ENCODE measurements around the gene PRKD2.

Gene PRKD2

GRCh38 chr19:46698395-46699321 is 18.3 kb downstream of the PRKD2 start:
- no peak for DNase-seq

GRCh38 chr19:46697204-46697960 is 19.5 kb downstream of the PRKD2 start:
- DNase-seq: no peak

DNA sequence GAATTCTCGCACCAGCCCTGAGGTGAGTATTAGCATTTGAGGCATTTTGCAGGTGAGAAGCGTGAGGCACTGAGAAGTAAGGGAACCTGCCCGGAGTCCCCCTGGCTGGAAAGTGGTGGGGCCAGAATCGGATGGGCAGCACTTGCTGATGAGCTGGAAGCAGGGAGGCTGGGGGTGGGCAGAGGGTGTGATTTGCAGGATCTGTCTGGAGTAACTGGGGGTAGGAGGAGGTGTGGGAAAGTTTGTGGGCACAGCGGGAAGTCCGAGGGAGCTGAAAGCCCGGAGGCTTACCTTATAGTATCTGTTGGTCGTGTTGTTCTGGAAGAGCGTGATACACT is 20.1 kb downstream of the PRKD2 start:
- DNase-seq: no peak

GRCh38 chr19:46696052-46696451 is 20.9 kb downstream of the PRKD2 start:
- DNase-seq: no peak

DNA sequence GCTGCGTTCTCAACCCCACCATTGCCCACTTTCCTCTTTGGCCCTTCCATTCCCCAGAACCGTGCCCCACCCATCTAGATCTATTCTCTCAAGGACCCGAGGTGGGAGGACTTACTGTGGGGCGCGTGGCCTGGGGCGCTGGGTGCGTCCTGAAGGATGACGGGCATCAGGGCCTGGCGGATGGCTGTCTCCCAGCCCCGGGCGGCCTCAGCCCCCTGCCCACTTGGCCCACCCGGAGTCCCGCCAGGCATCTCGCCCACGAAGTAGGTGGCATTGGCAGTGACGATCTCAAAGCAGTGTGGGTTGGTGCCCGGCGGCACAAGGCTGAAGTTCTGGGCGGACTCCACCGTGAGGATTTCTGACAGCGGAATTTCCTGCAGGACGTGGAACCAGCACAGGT is 23.2 kb downstream of the PRKD2 start:
- no peak for DNase-seq

DNA sequence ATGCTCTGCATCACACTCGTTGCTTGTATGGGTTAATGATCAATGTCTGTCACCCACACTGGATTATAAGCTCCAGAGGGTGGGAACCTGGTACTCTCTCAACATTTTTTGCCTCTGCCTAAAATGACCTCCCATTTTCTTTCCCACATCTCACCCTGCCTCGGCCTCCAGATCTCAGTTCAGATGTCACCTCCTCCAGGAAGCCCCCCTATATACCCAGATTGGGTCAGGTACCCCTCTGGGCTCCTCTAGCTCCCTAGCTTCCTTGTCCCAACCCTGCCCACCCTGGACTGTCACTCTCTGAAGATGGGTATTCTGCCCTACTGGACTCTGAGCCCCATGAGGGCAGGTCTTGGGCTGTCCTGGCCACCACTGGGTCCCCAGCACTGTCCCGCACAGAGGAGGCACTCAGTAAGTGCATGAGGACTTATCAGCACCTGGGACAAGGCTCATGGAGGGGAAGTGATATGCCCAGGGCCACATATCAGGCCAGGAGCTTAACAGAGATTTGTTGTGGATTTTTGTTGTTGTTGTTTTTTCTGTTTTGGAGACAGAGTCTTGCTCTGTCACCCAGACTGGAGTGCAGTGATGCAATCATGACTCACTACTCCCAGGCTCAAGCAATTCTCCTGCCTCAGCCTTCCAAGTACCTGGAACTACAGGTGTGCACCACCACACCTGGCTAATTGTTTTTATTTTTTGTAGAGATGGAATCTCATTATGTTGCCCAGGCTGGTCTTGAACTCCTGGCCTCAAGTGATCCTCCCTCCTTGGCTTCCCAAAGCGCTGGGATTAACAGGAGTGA is 23.8 kb downstream of the PRKD2 start:
- no peak for DNase-seq

DNA sequence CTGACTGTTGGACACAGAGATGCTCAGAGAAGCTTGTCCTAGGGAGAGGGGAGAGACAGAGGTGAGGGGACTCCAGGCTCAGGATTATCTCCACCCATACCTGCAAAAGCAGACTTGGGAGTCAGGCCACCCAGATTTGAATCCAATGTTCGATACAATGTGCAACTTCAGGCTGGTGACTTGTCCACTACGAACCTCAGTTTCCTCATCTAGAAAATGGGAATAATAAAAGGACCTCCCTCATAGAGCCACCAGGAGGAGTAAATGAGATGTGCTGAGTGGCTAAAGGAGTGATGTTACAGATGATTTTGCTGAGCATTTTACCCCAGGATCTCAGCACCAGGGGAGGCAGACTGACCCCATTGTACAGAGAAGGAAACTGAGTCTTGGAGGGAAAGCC is 25.0 kb downstream of the PRKD2 start:
- no peak for DNase-seq

GRCh38 chr19:46691104-46691503 is 25.8 kb downstream of the PRKD2 start:
- DNase-seq: no peak

DNA sequence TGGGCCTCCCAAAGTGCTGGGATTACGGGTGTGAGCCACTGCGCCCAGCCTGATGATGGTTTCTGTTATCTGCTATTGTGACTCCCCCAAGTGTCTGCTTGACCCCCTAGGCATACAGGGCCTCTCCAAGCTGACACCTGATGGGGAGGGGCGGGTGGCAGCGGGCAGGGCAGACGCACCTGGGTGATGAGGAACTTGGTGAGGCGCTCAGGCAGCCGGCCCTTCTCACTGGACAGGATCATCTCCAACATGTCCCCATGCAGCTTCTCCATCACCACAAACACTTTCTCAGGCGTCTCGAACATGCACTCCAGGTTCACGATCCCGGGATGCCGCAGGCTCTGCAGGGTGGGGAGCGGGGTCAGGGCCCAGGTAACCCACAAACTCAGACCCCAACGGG is 27.6 kb downstream of the PRKD2 start:
- no peak for DNase-seq

- no peak for DNase-seq
Measured at GRCh38 chr19:46687438-46688145, 29.3 kb downstream of the PRKD2 start.

- no peak for DNase-seq
Measured at GRCh38 chr19:46685189-46685588, 31.7 kb downstream of the PRKD2 start.

GRCh38 chr19:46678110-46678732 is 38.7 kb downstream of the PRKD2 start:
- DNase-seq: peak; percentile 72

GRCh38 chr19:46674416-46675178 is 42.3 kb downstream of the PRKD2 start:
- DNase-seq: no peak

DNA sequence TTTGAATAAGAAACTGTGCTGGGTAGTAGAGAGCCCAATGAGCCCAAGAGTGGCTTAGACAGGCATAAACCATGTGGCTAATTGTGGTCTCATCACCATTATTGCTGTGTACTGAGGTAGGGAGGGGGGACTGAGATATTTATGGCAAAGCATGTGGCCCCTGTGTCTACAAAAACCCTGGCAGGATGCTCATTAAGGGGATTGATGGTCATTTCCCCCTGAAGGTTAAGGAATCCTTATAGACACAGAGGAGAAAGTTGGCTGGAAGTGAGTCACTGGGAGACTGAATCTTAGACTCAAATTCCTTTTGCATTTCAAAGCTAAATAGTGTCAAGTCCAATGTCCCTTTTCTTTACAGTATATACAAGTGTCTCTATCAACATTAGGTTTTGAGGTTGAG is 46.1 kb downstream of the PRKD2 start:
- no peak for DNase-seq

GRCh38 chr19:46668662-46669061 is 48.3 kb downstream of the PRKD2 start:
- no peak for DNase-seq

GRCh38 chr19:46665072-46665471 is 51.8 kb downstream of the PRKD2 start:
- no peak for DNase-seq

DNA sequence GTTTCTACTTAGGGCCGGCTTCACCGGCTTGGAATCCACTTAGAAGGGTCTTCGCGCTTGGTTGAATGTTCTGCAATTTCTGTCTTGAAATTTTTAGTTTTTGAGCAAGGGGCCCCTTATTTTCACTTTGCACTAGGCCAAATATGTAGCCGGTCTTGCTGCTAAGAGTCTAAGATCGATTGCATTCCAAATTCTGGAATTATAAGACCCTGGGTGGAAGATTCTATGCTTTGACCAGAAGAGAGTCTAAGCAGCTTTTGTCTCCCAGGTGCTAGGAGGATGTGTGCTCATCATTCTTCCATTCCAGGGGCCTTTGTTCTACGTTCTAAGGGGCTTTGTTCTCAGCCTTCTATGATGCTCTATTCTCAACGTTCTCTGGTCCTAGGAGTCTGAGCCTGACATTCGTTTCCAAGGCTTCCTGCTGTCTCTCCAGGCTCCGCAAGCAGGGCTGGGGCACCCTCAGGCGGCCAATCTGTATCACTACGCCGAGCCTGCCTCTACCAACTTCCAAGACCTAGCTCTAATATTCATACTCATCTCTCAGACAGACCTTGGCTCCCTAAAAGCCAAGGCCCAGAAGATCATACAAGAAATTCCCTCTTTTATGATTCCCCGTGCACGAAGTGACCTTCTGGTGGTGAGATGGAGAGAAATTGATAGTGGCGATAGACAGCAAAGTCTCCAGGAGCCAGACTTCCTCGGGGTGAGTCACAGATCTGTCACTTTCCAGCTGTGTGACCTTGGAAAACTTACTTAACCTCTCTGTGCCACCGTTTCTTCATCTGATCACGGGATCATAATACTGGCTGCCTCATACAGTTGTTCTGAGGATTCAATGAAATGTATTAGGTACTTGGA is 55.0 kb downstream of the PRKD2 start:
- peak; percentile 83 for DNase-seq

DNA sequence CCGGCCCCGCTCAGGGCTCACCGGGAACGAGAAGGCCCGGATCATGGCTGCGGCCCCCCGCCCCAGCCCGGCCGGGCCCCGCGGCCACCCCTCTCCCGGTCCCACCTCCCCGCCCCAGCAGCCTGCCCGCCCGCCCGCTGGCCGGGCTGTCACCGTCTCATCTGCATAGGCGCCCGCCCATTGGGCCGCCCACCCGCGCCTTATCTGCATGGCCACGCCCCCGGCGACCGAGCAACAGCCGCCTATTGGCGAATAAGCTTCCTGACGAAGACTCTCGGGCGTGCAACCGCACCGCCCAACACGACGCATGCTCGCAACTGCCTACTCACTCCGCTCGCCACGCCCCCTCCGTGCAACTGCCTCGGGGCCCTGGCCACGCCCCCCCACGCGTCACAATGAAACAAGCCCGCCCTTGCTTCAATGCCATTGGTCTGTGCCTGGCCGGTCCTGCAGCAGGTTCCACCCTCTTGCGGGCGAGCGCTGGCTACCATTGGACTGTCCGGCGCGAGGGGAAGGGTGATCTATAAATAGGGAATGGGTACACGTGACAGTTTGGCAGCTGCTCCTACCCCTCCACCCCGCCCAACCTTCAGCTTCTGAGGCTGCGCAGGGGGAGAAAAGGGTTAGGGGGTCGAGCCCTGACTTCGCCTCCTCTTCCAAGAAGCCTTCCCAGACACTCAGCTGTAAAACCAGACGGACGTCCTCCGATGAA is 55.7 kb downstream of the PRKD2 start, which contains the start of gene DACT3:
DACT3 (minus strand) TSS at position 163 of the 712 bp plus-strand sequence; CDS start at position 45, 118 bp downstream.
- DNase-seq: peak; percentile 100

GRCh38 chr19:46660551-46661019 is 56.3 kb downstream of the PRKD2 start:
- DNase-seq: no peak

Measured in stimulated activated CD4-positive, alpha-beta T cell treated with anti-CD3 and anti-CD28 coated beads, Interleukin-1b, Interleukin-23, amount 100 ng/mL, for 48 hours (primary cell).